ENCODE results near the gene MSRB3.
"Not testable (repeated sequence)": the region's sequence is repeated elsewhere in the genome, so short reads cannot be mapped to it uniquely, and the experiment has no call there.

The MSRB3 gene

DNA sequence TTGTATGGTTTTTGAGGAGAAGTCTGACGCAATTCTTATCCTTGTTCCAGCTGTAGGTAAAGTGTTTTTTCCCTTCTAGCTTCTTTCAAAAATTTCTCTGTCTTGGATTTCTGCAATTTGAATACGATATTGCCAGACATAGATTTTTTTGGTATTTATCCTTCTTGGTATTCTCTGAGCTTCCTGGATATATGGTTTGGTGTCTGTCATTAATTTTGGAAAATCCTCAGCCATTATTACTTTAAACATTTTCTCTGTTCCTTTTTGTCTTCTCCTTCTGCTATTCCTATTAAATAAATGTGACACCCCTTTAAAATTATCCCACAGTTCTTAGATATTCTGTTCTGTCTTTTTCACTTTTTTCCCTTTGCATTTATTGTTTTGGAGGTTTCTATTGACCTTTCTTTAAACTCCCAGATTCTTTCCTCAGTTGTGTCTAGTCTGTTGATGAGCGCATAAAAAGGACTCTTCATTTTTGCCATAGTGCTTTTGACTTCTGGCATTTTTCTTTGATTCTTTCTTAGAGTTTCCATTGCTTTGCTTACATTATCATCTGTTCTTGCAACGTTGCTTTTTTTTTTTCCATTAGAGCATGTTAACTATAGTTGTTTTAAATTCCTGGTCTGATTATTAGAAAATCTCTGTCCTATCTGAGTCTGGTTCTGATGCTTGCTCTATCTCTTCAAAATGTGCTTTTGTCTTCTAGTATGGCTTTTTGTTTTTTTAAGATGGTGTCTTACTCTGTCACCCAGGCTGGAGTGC, 129.1 kb downstream of the MSRB3 start:
- DNase-seq, result no peak

DNA sequence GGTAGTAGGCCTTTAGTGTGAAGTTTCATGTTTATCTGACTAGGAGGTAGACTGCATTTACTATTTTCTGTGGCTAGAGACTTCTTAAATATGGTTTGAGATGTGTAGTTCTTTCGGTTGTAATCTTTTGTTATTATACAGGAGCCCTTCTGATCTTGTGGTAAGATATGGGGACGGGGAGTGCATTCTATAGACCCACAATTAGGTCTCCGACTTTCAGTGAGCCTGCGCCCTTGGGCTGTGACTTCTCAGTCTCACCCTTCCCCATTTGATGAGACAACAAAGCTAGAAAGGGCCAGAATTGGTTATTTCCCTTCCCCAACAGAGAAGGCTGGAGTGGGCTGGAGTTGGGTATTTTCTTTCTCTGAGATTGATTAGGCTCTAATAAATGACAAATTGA, 130.0 kb downstream of the MSRB3 start:
- DNase-seq, result no peak

DNA sequence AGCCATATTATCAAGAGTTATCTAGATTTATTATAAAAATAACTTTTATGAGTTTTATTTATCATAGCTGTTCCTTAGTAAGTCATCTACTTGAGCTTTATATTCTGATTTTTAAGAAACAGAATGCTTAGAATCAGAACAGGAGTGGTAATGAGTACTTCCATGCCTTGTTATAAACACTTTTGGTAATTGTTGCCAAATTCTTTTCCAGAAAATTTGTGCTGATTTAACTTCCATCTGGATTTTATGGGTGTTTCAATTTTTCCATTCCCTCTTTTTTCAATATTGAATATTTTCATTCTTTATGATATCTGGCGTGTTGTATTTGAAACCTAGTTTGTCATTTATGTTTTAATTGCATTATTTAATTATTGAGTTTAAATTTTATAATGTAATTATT, 131.2 kb downstream of the MSRB3 start:
- no peak for DNase-seq

DNA sequence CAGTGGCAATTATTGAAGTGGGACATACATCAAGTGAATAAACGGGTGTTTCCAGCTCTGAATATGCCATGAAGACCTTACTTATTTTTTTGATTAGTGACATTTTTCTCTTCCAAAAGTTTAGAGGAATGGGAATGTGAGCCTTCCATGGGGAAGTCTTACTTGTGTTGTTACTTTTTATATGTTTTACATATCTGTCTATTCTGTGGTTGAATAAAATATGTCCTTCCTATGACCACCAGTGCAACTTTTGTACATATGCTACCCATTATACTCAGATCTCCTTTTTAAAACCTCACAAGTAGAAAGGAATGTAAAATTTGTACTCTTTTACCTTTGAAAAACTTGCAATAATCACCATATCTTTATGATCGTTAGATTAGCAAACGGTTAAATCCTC, 132.7 kb downstream of the MSRB3 start:
- DNase-seq, result no peak

DNA sequence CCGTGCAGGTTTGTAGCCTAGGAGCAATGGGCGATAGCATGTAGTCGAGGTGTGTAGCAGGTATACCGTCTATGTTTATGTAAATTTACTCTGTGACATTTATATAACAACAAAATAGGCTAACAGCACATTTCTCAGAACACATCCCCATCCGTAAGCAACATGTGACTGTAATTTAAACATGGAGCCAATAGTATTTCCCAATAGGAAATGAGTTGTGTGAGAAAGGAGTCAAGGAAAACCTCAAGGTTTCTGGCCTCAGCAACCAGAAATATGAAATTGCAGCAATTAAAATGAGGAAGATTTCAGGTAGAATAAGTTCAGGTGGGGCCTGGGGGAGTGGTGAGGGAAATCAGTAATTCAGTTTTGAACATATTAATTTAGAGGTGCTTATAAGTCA, 136.0 kb downstream of the MSRB3 start:
- DNase-seq, result no peak

DNA sequence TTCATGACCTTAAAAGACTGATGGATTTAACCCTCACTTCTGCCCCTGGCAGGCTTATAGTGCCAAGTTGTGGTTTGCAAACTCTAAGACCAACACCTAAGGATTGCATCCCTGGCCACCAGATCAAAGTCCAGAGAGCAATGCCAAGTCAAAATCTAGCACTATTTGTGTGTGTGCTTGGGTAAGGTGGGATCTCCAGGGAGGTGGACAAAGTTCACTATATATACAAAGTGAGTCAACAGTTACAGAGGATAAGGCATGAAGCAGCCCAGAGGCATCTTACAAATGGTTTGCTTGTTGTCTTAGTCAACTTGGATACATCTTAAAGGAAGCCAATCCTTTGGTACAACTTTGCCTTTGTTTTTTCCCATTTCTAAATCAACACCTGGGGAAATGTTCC, 137.3 kb downstream of the MSRB3 start:
- DNase-seq, result no peak

DNA sequence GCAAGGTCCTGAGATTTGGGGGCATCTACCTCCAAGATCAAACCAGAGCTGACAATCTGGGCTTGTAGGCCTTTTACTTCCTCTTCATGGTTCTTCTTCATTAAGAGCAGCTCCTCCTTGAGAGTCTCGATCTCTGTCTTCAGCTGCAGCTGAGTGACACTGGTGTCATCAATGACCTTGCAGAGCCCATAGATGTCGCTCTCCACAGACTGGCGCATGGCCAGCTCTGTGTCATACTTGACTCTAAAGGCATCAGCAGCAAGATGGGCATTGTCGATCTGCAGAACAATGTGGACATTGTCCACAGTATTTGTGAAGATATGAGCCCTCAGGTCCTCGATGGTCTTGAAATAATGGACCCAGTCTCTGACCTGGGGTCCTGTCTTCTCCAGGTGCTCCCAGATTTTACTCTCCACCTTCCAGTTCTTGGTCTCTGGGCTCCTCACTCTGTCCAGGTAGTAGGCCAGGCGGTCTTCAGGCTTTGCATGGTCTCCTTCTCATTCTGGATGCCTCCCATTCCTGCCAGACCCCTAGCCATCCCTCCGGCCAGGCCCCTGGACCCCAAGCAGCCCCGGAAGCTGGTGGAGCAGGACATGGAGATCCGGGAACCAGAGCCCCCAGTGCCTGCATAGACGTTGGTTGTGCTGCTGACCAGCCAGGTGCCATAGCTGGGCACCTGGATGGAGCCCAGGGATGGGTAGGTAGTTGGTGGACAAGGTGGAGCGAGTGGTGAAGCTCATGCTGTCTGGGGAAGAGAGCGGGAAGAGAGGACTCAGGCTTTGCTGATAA, 141.0 kb downstream of the MSRB3 start:
- DNase-seq, result no peak

DNA sequence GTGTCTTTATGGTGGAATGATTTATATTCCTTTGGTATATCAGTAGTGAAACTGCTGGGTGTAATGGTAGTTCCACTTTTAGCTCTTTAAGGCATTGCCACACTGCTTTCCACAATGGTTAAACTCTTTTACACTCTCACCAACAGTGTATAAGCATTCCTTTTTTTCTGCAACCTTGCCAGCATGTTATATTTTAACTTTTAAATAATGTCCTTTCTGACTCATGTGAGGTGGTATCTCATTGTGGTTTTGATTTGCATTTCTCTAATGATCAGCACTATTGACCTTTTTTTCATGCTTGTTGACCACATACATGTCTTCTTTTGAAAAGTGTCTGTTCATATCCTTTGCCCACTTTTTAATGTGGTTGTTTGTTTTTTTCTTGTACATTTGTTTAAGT, 142.5 kb downstream of the MSRB3 start:
- DNase-seq, result no peak

DNA sequence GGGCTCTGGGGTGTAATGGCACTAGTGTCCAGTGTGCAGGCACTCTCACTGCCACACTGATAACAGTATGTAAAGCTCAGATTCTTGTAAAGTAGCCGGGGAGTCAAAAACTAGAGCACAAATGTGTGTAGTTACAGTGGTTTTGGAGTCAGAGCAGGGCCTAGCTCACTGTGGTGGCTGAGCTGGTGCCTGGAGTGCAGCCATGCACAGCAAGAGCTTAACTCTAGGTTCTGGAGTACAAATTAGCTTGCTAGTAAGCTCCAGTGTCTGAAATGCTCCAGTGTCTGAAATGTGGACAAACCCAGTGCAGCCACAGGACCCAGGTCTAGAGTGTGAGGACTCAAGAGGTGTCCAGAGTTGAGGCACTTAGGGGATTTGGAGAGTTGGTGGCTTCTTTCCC, 149.2 kb downstream of the MSRB3 start:
- no peak for DNase-seq

DNA sequence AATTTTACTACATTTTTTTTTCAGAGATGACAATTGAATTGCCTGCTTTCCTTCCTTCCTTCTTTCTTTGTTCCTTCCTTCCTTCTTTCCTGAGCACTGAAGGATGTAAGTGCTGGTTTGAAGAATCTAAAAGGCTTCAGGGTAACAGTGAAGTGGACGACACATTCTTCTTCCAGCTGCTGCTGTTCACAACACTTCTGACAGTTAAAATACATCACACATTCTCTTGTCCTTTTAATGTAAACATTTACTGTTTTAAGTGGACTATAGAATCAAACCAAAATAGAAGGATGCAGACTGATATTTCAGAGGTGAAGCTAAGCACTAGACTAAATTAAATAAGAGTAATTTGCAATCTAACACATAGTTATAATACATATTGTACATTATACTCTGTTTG, 151.5 kb downstream of the MSRB3 start:
- DNase-seq, result no peak

DNA sequence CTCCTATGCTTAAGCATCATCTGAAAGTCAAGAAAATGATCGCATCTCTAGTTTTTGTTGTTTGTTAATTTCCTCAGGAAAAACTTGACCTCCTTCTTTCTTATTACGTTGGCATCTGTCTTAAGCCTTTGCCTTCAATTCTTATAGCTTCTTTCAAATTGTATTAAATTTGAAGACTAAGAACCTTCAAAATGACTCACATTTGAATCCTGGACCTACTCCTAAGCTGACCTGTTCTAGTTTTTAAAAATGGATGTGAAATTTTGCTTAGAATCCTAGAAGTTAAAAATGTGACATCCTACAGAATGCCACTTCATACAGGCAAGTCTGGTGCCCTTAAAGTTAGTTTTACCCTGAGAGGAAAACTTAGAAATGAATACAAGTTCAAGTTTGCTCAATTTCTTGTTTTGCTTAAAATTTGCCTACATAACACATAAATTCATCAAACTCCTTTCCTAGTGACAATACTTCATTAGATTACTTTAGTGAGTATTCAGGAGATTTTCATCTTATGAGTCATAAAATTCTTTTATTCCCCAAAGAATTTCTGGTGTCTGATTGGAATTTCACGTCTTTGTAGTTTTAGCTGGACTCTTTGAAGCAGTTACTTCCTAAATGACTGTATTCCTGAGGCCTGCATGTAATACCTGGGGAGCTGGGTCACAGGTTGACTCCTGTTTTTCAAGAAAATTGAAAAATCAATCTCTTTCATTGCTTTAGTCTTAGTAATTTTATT, 152.3 kb downstream of the MSRB3 start:
- no peak for DNase-seq

DNA sequence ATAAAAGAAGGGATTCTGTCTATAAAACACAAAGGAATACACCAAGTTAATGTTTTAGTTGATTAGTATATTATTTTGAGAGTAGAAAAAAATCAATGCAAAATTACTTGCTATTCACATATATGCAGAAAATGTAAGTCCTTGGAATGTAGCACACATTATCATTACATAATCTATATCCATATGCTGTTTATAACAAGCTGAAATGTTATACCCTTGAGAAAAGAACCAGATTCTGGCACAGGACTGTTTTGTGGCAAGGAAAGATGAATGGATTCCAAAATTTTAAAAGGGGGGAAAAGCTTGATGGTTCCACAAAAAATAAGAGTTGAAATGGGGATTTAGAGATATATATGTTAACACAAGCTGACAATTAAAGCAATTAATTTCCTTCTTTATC, 153.6 kb downstream of the MSRB3 start:
- DNase-seq, result no peak

DNA sequence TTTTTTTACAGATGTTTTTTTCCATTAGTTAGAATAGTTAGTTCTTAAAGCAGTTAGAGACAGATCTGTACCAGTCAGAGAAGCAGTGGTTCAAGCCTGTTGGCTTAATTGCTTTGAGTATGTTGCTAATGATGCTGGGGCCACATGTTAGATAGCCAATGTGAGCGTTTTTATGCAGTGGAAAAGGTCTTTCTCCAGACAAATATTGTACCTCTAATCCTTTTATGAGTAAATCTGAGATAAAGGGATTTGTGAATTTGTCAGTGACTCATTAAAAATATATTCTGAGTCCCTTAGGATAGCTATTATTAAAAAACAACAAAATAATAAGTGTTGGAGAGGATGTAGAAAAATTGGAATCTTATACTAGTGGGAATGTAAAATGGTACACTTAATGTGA, 154.2 kb downstream of the MSRB3 start:
- DNase-seq, result no peak

DNA sequence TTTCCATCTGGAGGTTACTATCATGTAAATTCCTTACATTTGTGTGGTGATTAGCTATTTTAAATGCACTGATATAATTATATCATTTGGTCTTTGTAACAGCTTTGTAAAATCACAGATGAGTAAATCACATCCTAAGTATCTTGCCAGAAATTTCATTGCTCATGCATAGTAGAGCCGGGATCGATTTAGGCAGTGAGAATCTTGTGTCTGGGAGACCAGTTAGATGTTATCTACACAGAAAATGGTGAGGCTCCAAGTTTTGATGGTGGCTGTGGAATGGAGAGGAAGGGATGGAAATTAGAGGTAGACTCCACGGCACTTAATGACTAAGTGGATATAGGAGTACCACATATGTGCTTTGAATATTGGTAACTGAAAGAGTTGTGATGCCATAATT, 156.3 kb downstream of the MSRB3 start:
- no peak for DNase-seq

DNA sequence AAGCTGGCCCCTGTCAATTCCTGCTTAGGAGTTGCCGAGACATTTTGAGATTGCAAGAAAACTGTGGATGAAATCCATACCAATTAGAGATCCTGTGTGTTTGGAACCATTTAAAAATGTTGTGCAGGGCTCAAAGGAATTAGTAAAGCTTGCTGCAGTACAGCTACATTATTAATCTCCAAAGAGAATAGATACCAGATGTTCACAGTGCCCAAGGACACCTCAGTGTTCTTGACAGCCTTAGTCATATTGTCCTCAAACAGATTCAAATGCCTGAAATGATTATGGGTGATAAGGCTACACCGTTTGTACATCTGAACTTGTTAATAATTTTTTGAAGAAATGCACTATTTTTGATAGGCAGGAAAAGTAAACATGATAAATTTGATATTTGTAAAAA, 164.6 kb downstream of the MSRB3 start:
- DNase-seq, result no peak

DNA sequence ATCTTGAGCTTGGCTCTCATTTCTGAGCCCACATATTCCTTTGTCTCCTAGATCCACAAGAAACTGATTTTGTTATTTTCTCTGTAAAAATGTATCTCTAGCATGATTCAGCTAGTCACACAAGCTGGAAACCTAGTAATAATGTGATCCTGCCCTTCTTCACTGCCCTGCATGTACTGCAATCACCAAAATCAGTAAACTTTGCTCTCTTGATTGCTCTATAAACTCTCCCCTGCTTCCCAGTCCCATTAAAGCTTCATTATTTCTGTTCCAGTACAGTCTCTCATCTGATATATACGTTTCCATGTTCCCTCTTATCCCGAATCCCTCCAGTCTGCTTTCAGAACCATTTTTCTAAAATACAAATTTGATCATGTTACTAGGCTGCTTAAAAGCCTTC, 166.5 kb downstream of the MSRB3 start:
- no peak for DNase-seq

DNA sequence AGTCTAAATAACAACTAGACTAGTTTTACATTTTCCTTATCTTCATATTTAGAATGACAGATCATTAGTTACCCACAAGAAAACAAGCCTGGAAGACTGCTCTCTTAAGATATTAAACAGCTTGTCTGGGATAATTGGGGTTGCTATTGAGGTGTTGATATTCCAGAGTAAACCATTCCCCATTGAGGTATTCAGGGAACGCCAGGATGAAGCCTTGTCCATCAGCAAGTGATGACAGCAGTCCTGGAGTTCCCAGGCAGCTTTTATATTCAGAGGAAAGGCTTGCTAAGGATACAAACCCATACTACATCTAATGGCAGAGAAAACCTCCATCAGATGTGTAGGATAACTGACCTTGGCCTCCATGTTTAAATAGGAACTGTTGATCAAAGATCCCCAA, 168.4 kb downstream of the MSRB3 start:
- no peak for DNase-seq

DNA sequence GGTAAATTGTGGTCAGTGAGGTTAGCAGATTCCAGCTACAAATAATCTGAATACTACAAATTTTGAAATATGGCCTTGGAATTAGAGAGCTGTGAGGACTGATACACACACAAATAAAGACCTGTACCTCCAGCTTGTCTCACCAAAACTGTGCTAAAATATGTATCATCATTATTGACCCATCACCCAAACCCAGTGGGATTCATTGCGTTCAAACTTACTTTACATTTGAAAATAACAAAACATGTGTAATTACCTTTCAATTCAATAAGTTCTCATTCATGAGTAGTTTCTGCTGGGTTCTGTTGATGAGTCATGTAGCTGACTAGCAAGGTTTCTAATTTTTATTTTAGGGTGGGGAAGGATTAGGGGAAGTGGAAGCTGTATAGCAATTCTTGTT, 170.9 kb downstream of the MSRB3 start:
- no peak for DNase-seq

DNA sequence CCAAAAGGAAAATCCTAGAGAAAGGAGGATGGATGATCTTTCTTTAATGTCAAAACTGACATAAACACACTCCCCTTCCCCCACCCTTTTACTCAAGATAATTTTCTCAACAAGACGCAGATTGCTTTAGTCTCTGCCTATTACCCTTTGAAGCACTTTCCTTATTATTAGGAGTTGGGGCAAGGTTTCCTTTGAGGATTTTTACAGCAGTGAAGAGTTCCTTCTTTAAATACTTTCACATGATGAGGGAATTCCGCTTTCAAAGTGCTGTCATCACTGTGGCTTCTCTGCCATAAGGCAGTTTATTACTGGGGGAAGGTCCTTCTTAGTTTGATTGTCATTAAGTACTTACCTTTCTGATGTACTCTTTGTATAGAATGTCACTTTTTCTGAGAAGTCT, 172.1 kb downstream of the MSRB3 start:
- no peak for DNase-seq

DNA sequence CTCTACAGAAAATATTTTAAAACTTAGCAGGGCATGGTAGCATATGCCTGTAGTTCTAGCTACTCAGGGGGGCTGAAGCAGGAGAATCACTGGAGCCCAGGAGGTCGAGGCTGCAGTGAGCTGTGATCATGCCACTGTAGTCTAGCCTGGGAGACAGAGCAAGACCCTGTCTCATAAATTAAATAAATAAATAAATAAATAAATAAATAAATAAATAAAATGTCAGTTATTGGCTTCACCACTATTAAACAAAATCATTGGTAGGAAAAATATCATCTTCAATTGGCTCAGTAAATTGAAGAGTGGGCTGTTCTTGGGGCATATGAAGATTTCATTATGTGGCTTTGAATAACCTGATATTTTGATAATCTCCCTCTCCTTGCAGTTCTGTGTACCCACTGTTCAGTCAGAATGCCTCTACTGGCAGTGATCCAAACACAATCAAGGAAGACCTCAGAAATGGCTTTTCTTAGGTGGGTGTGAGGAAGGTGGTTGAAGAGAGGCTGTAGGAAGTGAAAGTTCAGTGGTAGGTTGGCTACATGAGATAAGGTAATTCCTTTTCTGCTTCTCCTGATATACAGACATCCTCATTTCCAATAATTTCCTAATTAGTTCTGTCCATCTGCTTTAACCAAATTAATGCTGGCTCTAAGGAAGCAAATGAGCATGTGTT, 175.8 kb downstream of the MSRB3 start:
- no peak for DNase-seq

DNA sequence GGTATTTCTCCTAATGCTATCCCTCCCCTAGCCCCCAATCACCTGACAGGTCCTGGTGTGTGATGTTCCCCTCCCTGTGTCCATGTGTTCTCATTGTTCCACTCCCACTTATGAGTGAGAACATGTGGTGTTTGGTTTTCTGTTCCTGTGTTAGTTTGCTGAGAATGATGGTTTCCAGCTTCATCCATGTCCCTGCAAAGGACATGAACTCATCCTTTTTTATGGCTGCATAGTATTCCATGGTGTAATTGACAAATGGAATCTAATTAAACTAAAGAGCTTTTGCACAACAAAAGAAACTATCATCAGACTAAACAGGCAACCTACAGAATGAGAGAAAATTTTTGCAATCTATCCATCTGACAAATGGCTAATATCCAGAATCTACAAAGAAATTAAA, 178.9 kb downstream of the MSRB3 start:
- DNase-seq, result not testable (repeated sequence)

DNA sequence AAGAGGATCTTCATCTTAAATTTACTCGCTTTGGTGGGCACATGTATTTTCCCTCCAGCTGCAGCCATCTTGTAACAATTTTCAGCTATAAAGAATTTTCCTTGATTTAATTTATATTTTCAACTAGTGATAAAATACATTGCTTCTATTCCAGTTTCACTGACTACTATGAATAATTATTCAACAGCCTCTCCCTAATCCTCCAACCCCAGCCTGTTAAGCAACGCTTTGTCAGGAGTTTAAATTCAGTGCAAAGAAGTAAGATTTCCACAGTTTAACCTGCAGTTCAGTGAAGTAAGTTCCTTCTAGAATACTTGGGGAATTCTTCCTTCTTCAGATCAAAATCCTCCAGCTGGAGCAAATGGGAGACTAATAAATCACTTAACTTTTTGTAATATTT, 180.2 kb downstream of the MSRB3 start:
- DNase-seq, result no peak

DNA sequence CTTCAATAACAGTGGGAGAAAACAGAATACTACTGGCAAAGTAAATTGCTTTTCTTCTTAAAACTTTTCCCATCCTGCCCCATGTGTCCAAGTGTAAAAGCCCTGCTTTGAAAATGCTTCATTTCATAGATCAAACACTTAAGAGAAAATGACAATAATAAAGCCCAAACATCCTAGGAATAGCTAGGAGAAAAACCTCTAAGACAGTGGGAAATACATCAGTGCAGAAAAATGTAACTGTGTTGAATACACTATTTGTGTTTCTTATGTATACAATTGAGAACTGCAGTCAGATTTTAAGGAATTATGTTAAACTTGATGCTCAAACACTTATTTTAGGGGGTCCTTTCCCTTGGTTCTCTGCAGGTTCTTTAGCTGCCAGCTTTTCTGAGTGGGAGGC, 181.1 kb downstream of the MSRB3 start:
- DNase-seq, result no peak
